Stimulated activated CD4-positive, alpha-beta T cell treated with anti-CD3 and anti-CD28 coated beads, Interleukin-4, amount 100 ng/mL, for 4 hours (primary cell): ENCODE measurements around the gene STK33.
"Not testable (repeated sequence)": the region's sequence is repeated elsewhere in the genome, so short reads cannot be mapped to it uniquely, and the experiment has no call there.

Experiments
- DNase-seq, 2 experiments: peaks; one replicate each; pipeline ENCODE4 v3.0.0-alpha.2; 2020

The STK33 gene

GRCh38 chr11:8533332-8533731 is 60.7 kb downstream of the STK33 start:
- DNase-seq = no peak

DNA sequence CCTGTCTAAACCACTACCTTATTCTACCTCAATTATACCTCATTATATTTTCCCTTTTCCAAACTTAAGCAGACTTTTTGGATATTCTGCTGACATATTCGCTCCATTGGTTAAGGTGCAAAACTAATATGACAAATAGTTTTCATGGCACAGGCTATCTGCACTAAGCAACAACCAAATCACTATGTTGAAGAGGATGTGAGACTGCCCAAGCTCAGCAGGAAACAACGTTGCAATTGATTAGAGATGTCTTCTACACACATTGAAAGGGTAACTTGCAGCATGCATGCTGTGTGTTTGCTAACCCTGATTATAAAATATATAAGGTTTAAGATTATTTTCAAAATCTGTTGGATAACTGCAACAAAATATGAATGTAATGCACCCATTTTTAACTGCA is 61.6 kb downstream of the STK33 start:
- DNase-seq = no peak

GRCh38 chr11:8531982-8532381 is 62.0 kb downstream of the STK33 start:
- no peak for DNase-seq

GRCh38 chr11:8531312-8531711 is 62.7 kb downstream of the STK33 start:
- DNase-seq = no peak

DNA sequence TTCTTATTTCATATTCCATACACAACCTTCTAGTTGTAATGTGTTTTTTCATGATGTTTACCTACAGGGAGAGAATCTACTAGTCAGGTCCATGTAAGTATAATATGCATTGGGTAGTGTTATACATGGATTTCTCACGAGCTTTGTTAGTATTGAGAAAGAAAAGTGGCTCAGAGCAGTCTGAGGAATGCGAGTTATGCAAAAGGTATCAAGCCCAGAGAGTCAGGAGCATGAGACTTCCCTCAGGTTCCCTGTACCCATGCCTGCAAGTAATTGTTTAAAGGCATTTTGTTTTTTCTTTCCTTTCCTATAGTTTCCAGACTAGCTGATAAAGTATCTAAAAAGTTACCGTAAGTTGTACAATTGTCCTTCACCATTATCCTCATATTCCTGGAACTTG is 66.1 kb downstream of the STK33 start:
- DNase-seq = no peak

- no peak for DNase-seq
Measured at GRCh38 chr11:8523396-8523795, 70.6 kb downstream of the STK33 start.

GRCh38 chr11:8512547-8512946 is 81.5 kb downstream of the STK33 start:
- no peak for DNase-seq

DNA sequence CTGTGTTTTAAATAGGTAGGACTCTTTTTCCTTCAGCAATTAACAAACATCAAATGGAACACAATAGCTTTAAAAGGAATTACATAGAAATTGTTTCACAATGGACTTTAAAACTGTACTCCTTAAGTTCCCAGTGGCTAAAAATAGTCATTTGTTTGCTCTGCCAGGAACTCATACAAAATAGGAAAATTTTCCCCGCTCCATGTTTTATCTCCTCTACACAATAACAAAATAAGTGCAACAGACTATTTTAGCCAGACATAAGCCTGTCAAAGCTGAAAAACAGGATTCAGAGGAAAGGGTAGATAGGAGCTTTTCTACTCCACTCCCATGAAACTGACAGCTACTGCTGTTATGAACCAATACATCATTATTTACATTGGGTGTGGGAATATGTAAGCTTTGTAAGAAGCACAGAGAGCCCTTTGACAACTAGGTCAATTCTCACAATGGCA is 90.1 kb downstream of the STK33 start:
- DNase-seq = no peak

DNA sequence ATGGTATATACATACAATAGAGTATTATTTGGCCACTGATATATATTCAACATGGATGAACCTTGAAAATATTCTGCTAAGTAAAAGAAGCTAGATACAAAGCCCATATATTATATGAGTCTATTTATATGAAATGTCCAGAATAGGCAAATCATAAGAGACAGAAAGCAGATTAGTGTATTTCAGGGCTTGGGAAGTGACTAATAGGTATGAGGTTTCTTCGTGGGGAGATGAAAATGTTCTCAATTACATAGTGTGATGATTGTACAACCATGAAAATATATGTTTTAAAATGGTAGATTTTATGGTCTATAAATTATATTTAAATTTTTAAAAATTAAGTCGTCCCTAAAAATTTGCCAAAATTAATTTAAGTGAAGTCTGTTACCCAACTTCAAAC is 92.2 kb downstream of the STK33 start:
- no peak for DNase-seq

DNA sequence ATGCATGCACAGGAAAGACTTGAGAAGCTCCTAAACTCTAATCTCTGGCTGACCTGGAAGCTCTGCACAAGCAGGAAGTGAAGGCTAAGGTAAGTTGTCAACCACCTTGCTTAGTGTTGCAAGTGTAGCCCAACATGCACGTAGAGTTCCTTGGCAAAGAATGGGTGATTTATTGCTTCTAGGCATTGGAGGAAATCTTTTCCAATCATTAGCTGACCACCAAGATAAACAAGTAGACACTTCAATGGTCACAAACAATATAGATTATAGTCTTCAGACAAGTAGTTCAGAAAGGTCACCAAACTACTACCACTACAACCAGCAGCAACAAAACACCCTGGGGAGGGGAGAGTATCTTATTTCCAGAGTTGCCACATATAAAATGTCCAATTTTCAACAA is 105.6 kb downstream of the STK33 start:
- no peak for DNase-seq

DNA sequence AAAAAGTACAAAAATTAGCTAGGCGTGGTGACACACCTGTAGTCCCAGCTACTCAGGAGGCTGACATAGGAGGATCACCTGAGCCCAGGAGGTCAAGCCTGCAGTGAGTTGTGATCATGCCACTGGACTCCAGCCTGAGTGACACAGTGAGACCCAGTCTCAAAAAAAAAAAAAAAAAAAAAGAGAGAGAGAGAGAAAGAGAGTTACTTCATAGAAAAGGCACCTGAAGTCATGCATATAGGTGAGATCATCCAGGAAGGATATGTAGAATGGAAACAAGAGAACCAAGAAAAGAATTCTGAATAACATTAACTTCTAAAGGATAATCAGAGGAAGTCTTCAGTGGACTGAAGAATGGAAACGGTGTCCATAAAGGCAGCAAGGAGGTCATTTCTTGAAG is 106.8 kb downstream of the STK33 start:
- no peak for DNase-seq

DNA sequence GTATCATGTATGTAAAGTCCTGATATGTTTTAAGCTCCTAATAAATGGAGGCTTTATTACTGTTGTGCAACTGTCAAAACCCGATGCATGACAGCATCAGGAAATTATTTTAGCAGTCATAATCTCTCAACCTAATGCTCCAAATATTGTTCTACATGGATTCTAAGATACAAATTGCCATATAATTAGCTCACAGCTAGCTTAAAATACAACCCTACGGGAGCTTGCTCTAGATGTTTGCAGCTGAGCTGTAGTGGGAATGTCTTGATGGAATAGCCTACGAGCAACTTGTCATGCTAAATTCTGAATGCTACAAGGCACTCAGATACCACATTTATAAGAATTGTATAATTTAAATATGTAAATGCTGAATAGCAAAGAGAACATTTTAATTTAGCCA is 109.8 kb downstream of the STK33 start:
- no peak for DNase-seq

DNA sequence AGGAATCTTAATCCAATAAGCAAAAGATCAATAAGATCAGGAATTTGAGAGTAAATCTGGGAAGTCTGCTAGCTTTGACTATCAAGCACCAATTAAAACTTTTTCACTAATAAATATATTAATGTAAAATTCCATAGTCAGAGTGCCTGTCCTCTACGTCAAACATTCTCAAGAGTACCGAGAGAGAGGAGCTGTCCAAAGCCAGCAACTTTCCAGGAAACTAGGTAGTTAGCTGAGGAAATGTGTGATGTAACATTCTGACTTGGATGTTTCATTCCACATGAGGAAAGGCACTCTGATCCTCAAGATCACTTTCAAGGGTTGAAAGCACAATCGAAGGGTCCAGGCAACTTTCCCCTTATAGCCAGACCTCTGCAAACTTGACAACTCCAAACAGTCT is 113.2 kb downstream of the STK33 start:
- DNase-seq = no peak

DNA sequence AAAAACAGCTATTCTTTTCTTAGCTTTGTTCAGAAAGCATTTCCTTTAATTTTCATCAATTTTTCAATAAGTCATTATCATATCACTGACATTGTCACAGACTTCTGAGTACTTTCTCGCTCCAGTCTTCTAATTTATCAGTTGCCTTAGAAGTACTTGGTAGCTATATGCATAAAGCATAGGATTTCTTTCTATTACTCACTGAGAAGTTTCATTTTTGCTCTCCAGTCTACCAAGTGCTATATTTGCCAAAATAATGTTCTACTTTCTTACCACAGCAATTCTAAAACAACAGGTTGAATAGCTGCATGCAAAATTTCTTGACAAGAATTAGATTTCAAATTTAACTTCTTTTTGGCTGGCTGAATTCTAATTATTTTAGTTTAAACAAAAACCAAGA is 116.3 kb downstream of the STK33 start:
- no peak for DNase-seq

DNA sequence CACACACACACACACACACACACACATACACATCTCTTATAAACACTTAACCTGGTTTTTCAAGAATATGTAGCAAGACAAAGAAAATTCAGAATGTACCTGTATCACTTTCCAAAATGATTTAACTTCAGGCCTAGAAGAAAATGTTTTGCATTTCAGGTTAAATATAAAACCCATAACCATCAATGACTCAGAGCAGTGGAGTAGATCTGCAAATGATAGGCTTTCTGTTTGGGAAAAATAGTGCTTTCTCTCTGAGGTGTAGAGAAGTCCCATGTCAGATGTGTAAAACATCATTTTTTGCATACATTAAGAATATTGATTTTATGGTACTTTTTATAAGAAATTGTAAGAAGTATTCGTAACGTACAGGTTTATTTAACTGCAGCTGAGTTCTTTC is 116.9 kb downstream of the STK33 start:
- no peak for DNase-seq

DNA sequence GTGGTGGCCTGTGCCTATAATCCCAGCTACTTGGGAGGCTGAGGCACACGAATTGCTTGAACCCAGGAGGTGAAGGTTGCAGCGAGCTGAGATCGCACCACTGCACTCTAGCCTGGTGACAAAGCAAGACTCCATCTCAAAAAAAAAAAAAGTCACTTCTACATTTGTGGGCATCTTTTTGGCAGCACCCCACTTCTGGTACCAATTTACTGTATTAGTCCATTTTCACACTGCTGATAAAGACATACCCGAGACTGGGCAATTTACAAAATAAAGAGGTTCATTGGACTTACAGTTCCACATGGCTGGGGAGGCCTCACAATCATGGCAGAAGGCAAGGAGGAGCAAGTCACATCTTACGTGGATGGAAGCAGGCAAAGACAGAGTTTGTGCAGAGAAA is 126.2 kb downstream of the STK33 start:
- not testable (repeated sequence) for DNase-seq

DNA sequence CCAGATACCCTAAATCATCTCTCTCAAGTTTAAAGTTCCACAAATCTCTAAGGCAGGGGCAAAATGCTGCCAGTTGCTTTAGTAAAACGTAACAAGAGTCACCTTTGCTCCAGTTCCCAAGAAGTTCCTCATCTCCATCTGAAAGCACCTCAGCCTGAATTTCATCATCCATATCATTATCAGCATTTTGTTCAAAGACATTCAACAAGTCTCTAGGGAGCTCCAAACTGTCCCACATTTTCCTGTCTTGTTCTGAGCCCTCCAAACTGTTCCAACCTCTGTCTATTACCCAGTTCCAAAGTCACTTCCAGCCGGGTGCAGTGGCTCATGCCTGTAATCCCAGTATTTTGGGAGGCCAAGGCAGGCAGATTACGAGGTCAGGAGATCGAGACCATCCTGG is 126.7 kb downstream of the STK33 start:
- DNase-seq = not testable (repeated sequence)

DNA sequence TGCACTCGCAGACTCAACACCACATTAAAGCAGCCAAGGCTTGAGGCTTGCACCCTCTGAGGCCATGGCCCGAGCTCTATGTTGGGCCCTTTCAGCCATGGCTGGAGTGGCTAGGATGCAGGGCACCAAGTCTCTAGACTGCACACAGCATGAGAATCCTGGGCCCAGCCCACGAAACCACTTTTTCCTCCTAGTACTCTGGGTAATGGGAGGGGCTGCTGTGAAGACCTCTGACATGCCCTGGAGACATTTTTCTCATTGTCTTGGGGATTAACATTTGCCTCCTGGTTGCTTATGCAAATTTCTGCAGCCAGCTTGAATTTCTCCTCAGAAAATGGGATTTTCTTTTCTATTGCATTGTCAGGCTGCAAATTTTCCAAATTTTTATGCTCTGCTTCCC is 127.1 kb downstream of the STK33 start:
- not testable (repeated sequence) for DNase-seq

- DNase-seq = no peak
Measured at GRCh38 chr11:8459711-8460399, 134.2 kb downstream of the STK33 start.

DNA sequence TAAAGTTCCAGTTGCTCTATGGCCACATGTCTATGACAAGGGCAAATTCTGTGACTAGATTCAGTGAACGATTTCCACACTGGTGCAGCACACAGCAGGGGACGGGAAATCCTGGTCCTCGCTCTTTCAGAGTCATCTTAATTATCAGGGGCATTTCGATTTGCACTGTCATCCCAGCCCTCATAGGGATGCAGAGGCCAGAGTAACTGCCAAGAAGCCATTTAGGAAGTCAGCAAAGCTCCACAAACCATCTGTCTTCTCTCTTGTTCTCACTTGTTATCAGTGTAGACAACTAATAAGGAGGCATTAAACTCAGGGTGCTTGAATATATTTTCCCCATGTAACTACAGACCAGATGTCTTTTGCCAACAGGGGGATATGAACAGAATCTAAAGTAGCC is 151.7 kb downstream of the STK33 start:
- DNase-seq = no peak

GRCh38 chr11:8440649-8441048 is 153.4 kb downstream of the STK33 start:
- no peak for DNase-seq

- DNase-seq = no peak
Measured at GRCh38 chr11:8429483-8429882, 164.5 kb downstream of the STK33 start.

DNA sequence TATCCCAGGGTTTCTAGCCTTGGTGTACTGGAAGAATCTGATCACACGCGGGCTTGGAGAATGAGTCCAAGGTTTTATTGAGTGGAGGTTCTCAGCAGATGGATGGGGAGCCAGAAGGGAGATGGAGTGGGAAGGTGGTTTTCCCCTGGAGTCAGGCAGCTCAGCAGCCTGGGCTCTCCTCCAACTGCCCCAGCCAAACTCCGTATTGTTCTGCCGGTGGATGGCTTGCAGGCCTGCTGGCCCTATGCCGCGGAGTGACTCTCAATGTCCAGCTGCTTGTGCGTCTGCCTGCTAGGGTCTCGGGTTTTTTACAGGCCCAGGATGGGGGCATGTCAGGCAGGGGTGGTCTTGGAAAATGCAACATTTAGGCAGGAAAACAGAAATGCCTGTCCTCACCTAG is 168.0 kb downstream of the STK33 start:
- DNase-seq = no peak

DNA sequence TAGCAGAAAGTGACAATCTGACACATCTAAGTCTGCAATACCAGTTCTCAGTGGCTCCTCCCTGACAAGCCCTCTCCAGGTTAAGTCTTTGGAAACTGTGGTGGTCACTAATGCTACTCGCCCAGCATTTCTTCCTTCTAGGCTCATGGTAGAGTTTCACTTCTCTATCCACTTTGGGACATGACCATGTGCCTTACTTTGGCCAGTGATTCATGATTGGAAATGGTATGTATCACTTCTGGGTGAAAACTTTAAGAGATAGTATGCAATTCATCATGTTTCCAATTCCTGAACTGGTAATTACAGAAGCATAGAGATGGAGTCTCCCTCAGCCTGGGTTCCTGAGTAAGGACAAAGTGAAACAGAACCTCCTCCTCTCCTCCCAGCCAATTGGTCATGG is 178.8 kb downstream of the STK33 start:
- no peak for DNase-seq

DNA sequence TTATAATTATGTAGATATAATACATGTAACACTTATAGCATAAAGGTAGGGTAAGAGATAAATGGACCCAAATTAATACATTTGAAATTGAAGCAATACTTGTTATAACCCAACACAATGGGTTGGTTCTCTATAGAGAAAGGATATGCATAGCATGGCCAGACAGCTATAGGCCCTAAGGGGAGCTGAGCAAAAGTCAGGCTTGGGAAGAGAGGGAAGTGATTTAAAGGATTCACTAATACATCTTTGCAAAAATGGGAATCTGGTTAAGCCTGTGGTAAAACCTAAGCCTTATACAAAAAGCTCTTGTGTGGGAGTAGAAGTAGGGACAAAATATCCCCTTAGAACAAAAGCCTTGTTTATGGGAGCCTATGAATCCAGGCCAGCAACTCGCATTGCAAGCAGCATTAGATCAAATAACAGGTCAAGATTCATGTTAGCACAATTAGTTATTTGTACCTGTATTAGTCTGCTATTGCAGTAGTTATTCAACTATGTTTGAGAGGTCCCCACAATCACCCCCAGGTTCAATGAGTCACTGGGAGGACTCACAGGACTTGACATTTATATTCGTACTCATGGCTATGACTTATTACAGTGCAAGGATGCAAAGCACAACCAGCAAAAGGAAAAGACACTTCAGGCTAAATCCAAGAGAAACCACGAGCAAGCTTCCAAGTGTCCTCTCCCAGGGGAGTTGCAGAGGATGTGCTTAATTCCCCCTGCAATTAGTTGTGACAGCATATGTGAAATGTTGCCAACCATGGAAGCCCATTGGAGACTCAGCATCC is 185.7 kb downstream of the STK33 start:
- no peak for DNase-seq
